ENCODE results near the gene FFAR1. TPM values are rescaled to one million over a fixed set of nuclear protein-coding genes. Genes with fewer than 3 reads are reported as not detected.

The FFAR1 gene, protein sequence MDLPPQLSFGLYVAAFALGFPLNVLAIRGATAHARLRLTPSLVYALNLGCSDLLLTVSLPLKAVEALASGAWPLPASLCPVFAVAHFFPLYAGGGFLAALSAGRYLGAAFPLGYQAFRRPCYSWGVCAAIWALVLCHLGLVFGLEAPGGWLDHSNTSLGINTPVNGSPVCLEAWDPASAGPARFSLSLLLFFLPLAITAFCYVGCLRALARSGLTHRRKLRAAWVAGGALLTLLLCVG (N-terminal part only)
- total RNA-seq (0.05 TPM), polyA plus RNA-seq (0.05 TPM)
- long read RNA-seq, donor 1: 0 reads
- long read RNA-seq, donor 2: 0 reads
- long read RNA-seq, donor 3: 0 reads
- long read RNA-seq, donor 4: 0 reads
- long read RNA-seq, donor 5: 0 reads
- long read RNA-seq, donor 6: 0 reads
- long read RNA-seq, donor 7: 0 reads
- long read RNA-seq, donor 8: 0 reads
- long read RNA-seq, donor 9: 0 reads
- long read RNA-seq, donor 10, partial matches to known transcripts: 0 of 1 reads
- long read RNA-seq, donor 10, other reads (novel, unspliced or antisense): 0 of 1 reads

DNA sequence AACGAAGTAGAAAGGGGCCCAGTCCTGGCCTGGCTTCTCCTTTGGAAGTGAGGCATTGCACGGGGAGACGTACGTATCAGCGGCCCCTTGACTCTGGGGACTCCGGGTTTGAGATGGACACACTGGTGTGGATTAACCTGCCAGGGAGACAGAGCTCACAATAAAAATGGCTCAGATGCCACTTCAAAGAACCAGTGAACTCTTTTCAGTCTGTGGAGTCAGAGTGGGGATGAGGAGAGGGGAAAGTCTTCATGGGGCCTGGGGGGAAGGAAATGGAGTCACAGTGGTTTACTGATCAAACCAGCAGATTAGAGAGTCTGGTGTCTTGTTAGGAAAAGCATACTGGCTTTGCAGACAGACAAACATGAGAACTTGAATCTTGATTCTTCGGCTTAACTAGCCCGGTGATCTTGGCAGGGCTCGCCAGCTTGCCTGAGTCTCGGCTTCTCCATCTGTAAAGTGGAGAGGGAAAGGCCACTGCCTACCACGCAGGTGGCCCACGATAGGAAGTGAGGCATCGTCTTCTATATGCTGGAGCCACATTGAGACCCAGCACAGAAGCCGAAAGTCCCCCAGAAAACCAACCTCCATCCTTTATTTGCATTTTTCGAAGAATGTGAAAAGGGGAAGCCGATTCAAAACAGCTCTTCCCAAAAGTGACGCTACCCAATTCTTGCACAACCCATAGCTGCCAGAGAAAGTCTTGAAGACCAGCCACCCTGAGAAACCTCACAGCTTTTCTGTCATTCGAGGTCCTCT is at the start of gene FFAR1:
Gene FFAR1, plus strand, starts transcription at position 732 of the 759 bp plus-strand sequence. CDS start 3,650 bp downstream, outside the sequence.
- peak in 2 of 9 donors; percentile 34 to 50 for DNase-seq (ENCODE audit: low read depth in 6 of 9, low spot score in 9 of 9)
- 17% methylated on average over 18 of the region's 18 CpGs for WGBS
- Histone ChIP-seq H3K4me1 (ENCODE audit: control insufficient read depth in 2 of 2, insufficient read depth in 2 of 2, low read length in 2 of 2) (peaks cover 2 to 26% of the 10 kb centered on the region in 2 donors), H3K4me3 (ENCODE audit: low read length in 2 of 2) (no peak within 1 kb of the TSS), H3K9me3 (ENCODE audit: control insufficient read depth in 2 of 2, insufficient read depth in 1 of 2, low read length in 1 of 2) (no peaks in the 10 kb centered on the region), H3K27ac (ENCODE audit: low read depth in 1 of 2, low read length in 1 of 2) (peak within 1 kb of the TSS in 1 of 2 donors; percentile 43), H3K36me3 (ENCODE audit: control insufficient read depth in 2 of 2, insufficient read depth in 2 of 2, low read length in 1 of 2) (no peaks in the 10 kb centered on the region), H3K27me3 (ENCODE audit: control insufficient read depth in 2 of 2, insufficient read depth in 1 of 2, low read length in 1 of 2) (no peaks in the 10 kb centered on the region)

DNA sequence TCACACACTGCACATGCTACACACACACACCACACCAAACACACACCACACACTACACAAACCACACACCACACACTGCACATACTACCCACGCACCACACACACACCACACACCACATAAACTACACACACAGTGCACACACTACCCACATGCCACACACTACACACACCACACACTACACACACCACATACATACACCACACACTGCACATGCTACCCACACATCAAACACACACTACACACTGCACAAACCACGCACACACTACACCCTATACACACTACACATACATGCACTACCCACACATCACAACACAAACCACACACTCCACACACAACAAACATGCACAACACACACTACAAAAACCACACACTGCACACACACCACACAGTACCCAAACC is 49.8 kb upstream of the FFAR1 start:
- H3K27me3 ChIP-seq (ENCODE audit: control insufficient read depth in 2 of 2, insufficient read depth in 1 of 2, low read length in 1 of 2): peaks cover 0 to 17% of the 10 kb centered on the region in 2 donors
- H3K27ac ChIP-seq (ENCODE audit: low read depth in 1 of 2, low read length in 1 of 2): no peak overlapping the region
- H3K4me1 ChIP-seq (ENCODE audit: control insufficient read depth in 2 of 2, insufficient read depth in 2 of 2, low read length in 2 of 2): peaks cover 0 to 10% of the 10 kb centered on the region in 2 donors
- DNase-seq (ENCODE audit: low read depth in 6 of 9, low spot score in 9 of 9): no peak
- no peak overlapping the region for H3K4me3 ChIP-seq (ENCODE audit: low read length in 2 of 2)
- no peaks in the 10 kb centered on the region for H3K36me3 ChIP-seq (ENCODE audit: control insufficient read depth in 2 of 2, insufficient read depth in 2 of 2, low read length in 1 of 2)
- over 99% methylated on average over 2 of the region's 2 CpGs for WGBS
- no peaks in the 10 kb centered on the region for H3K9me3 ChIP-seq (ENCODE audit: control insufficient read depth in 2 of 2, insufficient read depth in 1 of 2, low read length in 1 of 2)

DNA sequence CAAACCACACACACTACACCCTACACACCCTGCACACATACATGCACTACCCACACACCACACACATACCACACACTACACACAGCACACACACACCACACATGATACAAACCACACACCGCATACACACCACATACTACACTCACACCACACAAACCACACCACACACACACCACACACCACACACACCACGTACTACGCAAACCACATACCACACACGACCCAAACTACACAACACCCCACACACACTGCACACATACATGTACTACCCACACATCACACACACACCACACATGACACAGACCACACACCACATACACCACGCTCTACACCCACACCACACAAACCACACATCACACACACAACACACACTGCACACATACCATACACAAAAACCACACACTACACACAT is 49.1 kb upstream of the FFAR1 start:
- WGBS: 93% methylated on average over 5 of the region's 5 CpGs
- no peaks in the 10 kb centered on the region for H3K36me3 ChIP-seq (ENCODE audit: control insufficient read depth in 2 of 2, insufficient read depth in 2 of 2, low read length in 1 of 2)
- H3K9me3 ChIP-seq (ENCODE audit: control insufficient read depth in 2 of 2, insufficient read depth in 1 of 2, low read length in 1 of 2): no peaks in the 10 kb centered on the region
- DNase-seq (ENCODE audit: low read depth in 6 of 9, low spot score in 9 of 9): no peak
- no peak overlapping the region for H3K4me3 ChIP-seq (ENCODE audit: low read length in 2 of 2)
- H3K27me3 ChIP-seq (ENCODE audit: control insufficient read depth in 2 of 2, insufficient read depth in 1 of 2, low read length in 1 of 2): peaks cover 0 to 17% of the 10 kb centered on the region in 2 donors
- no peak overlapping the region for H3K27ac ChIP-seq (ENCODE audit: low read depth in 1 of 2, low read length in 1 of 2)
- peaks cover 0 to 10% of the 10 kb centered on the region in 2 donors for H3K4me1 ChIP-seq (ENCODE audit: control insufficient read depth in 2 of 2, insufficient read depth in 2 of 2, low read length in 2 of 2)

DNA sequence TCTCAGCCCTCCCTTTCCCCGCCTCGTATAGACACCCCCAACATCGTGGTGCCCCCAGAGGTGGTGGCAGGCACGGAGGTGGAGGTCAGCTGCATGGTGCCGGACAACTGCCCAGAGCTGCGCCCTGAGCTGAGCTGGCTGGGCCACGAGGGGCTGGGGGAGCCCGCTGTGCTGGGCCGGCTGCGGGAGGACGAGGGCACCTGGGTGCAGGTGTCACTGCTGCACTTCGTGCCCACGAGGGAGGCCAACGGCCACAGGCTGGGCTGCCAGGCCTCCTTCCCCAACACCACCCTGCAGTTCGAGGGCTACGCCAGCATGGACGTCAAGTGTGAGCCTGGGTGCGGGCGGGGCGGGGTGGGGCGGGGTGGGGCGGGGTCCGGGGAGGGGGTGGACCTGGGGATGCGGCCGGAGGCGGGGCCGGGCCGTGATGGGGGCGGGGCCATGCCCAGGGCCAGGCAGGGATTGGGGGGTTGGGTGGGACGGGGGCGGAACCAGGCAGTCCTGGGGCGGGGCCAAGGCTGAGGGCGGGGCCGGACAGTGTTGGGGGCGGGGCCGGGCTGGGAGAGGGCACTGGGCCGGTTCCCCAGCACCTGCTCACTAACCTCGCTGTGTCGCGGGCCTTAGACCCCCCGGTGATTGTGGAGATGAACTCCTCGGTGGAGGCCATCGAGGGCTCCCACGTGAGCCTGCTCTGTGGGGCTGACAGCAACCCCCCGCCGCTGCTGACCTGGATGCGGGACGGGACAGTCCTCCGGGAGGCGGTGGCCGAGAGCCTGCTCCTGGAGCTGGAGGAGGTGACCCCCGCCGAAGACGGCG is 48.0 kb upstream of the FFAR1 start:
- 86% methylated on average over 55 of the region's 55 CpGs for WGBS
- Histone ChIP-seq H3K27me3 (ENCODE audit: control insufficient read depth in 2 of 2, insufficient read depth in 1 of 2, low read length in 1 of 2) (peaks cover 0 to 16% of the 10 kb centered on the region in 2 donors), H3K4me3 (ENCODE audit: low read length in 2 of 2) (no peak overlapping the region), H3K4me1 (ENCODE audit: control insufficient read depth in 2 of 2, insufficient read depth in 2 of 2, low read length in 2 of 2) (peaks cover 0 to 10% of the 10 kb centered on the region in 2 donors), H3K36me3 (ENCODE audit: control insufficient read depth in 2 of 2, insufficient read depth in 2 of 2, low read length in 1 of 2) (no peaks in the 10 kb centered on the region), H3K9me3 (ENCODE audit: control insufficient read depth in 2 of 2, insufficient read depth in 1 of 2, low read length in 1 of 2) (no peaks in the 10 kb centered on the region), H3K27ac (ENCODE audit: low read depth in 1 of 2, low read length in 1 of 2) (no peak overlapping the region)
- no peak for DNase-seq (ENCODE audit: low read depth in 6 of 9, low spot score in 9 of 9)

DNA sequence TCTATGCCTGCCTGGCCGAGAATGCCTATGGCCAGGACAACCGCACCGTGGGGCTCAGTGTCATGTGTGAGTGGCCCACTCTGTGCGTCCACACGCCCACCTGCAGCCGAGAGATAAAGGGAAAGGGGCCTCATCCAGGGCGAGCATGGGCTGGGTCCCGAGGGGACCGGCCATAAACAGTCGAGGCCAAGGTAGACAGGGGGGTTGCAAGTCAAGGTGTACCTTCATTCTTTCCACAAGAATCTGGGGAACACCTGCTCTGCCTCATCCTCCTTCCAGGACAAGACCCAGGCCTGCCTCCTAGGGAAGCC is 47.4 kb upstream of the FFAR1 start:
- H3K36me3 ChIP-seq (ENCODE audit: control insufficient read depth in 2 of 2, insufficient read depth in 2 of 2, low read length in 1 of 2): no peaks in the 10 kb centered on the region
- 97% methylated on average over 10 of the region's 10 CpGs for WGBS
- H3K27ac ChIP-seq (ENCODE audit: low read depth in 1 of 2, low read length in 1 of 2): no peak overlapping the region
- H3K4me1 ChIP-seq (ENCODE audit: control insufficient read depth in 2 of 2, insufficient read depth in 2 of 2, low read length in 2 of 2): peaks cover 0 to 9% of the 10 kb centered on the region in 2 donors
- H3K27me3 ChIP-seq (ENCODE audit: control insufficient read depth in 2 of 2, insufficient read depth in 1 of 2, low read length in 1 of 2): peaks cover 0 to 11% of the 10 kb centered on the region in 2 donors
- DNase-seq (ENCODE audit: low read depth in 6 of 9, low spot score in 9 of 9): no peak
- no peaks in the 10 kb centered on the region for H3K9me3 ChIP-seq (ENCODE audit: control insufficient read depth in 2 of 2, insufficient read depth in 1 of 2, low read length in 1 of 2)
- H3K4me3 ChIP-seq (ENCODE audit: low read length in 2 of 2): no peak overlapping the region

DNA sequence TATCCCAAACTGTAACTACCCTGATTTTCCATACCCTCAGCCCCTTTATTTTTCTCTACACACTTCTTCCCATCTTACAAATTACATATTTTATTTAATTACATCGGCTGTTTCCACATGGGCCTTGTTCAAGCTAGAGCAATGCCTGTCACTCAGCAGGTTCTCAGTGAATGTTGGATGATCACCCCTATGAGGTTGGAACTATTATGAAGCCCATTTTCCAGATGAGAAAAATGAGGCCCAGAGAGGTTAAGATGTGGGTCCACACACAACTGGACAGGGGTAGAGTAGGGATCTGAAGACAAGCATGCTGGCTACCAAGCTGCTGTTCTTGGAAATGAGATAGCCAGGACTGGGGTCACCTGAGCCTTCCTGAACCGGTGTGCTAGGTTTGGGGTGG is 45.7 kb upstream of the FFAR1 start:
- no peaks in the 10 kb centered on the region for H3K36me3 ChIP-seq (ENCODE audit: control insufficient read depth in 2 of 2, insufficient read depth in 2 of 2, low read length in 1 of 2)
- H3K9me3 ChIP-seq (ENCODE audit: control insufficient read depth in 2 of 2, insufficient read depth in 1 of 2, low read length in 1 of 2): no peaks in the 10 kb centered on the region
- 99% methylated on average over 2 of the region's 2 CpGs for WGBS

DNA sequence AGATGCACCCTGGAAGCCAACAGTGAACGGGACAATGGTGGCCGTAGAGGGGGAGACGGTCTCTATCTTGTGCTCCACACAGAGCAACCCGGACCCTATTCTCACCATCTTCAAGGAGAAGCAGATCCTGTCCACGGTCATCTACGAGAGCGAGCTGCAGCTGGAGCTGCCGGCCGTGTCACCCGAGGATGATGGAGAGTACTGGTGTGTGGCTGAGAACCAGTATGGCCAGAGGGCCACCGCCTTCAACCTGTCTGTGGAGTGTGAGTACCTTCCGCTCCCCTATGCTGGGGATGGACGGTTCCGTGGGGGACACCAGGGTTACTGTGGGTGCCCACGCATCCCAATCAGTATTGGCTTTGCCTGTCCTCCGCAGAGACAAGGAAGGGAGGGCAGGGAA is 45.3 kb upstream of the FFAR1 start:
- 91% methylated on average over 16 of the region's 16 CpGs for whole genome bisulfite sequencing

More for the DNA sequence above, 45.7 kb upstream of the FFAR1 start:
- no peak for DNase-seq (ENCODE audit: low read depth in 6 of 9, low spot score in 9 of 9)
- Histone ChIP-seq H3K27me3 (ENCODE audit: control insufficient read depth in 2 of 2, insufficient read depth in 1 of 2, low read length in 1 of 2) (no peaks in the 10 kb centered on the region), H3K4me1 (ENCODE audit: control insufficient read depth in 2 of 2, insufficient read depth in 2 of 2, low read length in 2 of 2) (no peaks in the 10 kb centered on the region), H3K4me3 (ENCODE audit: low read length in 2 of 2) (no peak overlapping the region), H3K27ac (ENCODE audit: low read depth in 1 of 2, low read length in 1 of 2) (no peak overlapping the region)

DNA sequence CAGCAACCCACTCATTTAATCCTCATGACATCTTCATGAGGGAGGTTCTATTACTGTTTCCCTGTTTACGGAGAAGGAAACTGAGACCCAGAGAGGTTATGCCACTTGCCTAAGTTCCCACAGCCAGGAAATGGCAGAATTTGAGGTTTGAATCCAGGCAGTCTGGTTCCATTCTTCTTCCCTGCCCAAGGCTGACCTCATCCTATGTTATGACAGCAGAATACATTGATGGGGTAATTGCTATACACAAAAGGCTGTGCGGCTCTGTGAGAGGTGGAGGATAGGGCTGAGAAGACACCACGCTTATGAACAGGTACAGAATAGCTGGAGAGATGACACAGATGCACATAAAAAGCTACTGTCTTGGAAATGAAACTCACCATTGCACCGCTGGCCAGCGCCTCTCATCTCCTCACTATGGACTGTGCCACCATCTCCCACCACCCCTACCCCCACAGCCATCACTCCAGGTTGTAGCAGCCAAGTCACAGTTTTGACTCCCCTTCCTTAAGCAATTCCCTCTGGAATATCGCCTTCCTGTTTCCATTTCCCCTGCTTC is 44.3 kb upstream of the FFAR1 start:
- no peaks in the 10 kb centered on the region for H3K27me3 ChIP-seq (ENCODE audit: control insufficient read depth in 2 of 2, insufficient read depth in 1 of 2, low read length in 1 of 2)
- 93% methylated on average over 6 of the region's 6 CpGs for WGBS

More for the DNA sequence above, 45.3 kb upstream of the FFAR1 start:
- Histone ChIP-seq H3K27me3 (ENCODE audit: control insufficient read depth in 2 of 2, insufficient read depth in 1 of 2, low read length in 1 of 2) (no peaks in the 10 kb centered on the region), H3K9me3 (ENCODE audit: control insufficient read depth in 2 of 2, insufficient read depth in 1 of 2, low read length in 1 of 2) (no peaks in the 10 kb centered on the region), H3K36me3 (ENCODE audit: control insufficient read depth in 2 of 2, insufficient read depth in 2 of 2, low read length in 1 of 2) (no peaks in the 10 kb centered on the region), H3K4me1 (ENCODE audit: control insufficient read depth in 2 of 2, insufficient read depth in 2 of 2, low read length in 2 of 2) (no peaks in the 10 kb centered on the region), H3K27ac (ENCODE audit: low read depth in 1 of 2, low read length in 1 of 2) (no peak overlapping the region), H3K4me3 (ENCODE audit: low read length in 2 of 2) (no peak overlapping the region)
- no peak for DNase-seq (ENCODE audit: low read depth in 6 of 9, low spot score in 9 of 9)

More for the DNA sequence above, 44.3 kb upstream of the FFAR1 start:
- Histone ChIP-seq H3K4me3 (ENCODE audit: low read length in 2 of 2) (no peak overlapping the region), H3K27ac (ENCODE audit: low read depth in 1 of 2, low read length in 1 of 2) (no peak overlapping the region), H3K9me3 (ENCODE audit: control insufficient read depth in 2 of 2, insufficient read depth in 1 of 2, low read length in 1 of 2) (no peaks in the 10 kb centered on the region), H3K36me3 (ENCODE audit: control insufficient read depth in 2 of 2, insufficient read depth in 2 of 2, low read length in 1 of 2) (no peaks in the 10 kb centered on the region), H3K4me1 (ENCODE audit: control insufficient read depth in 2 of 2, insufficient read depth in 2 of 2, low read length in 2 of 2) (no peaks in the 10 kb centered on the region)
- no peak for DNase-seq (ENCODE audit: low read depth in 6 of 9, low spot score in 9 of 9)

All from thymus (tissue), 14 donors.